ENCODE measurements around the gene NEK7.

- TF ChIP-seq CTCF (IDR thresholded peaks at IDR 0.05): no peak
- no peak for TF ChIP-seq POLR2AphosphoS5 (IDR thresholded peaks at IDR 0.05)
- no peak for TF ChIP-seq EP300 (IDR thresholded peaks at IDR 0.05)
- TF ChIP-seq POLR2A (IDR thresholded peaks at IDR 0.05): no peak
Observed at GRCh38 chr1:198295225-198295624, 138.4 kb downstream of the NEK7 start.

Measured in upper lobe of left lung (tissue), 4 donors.